ENCODE results near the gene SYNPO2. TPM values are rescaled to one million over a fixed set of nuclear protein-coding genes. Genes with fewer than 3 reads are reported as not detected.

SYNPO2 gene
- total and polyA plus RNA-seq, 2 of the 8 experiments (the other 6 are each of a cell fraction or from before 2014, with no cell fraction given): 0.50 to 4.2 TPM

DNA sequence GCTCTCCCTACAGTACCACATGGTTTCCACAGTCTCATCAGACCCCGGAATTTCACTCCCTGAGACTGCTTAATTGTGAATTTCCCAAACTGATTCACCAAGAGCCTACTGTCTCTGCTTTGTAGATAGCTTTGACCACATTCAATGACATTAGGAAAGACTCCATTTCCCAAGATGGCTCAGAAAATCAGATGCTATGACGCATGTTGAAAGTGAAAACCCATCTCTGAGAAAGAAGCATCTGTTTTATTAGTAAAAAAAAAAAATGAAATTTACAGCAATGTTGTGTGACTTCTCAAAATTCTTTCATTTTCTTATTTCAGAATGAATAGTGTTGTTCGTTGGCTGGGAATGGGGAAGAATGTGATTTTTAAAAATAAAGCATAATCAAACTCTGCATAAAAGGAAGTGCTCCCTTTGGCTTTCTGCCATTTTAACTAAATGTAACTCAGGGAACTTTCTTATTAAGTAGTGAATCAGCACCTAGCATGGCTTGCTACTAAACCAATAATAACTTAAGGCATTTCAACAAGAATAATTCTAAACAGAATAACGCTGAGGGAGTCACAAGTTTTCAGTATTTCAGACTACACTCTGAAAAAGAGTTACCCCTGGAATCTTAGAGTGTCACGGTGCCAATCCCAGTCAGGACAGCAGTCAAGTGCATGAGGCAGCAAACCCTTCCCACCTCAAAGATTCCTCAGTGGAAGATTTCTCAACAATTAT lies 149.6 kb downstream of the SYNPO2 start:
- no peak overlapping the region for H2BK5ac ChIP-seq (ENCODE audit: low read depth, low read length)
- H3K23ac ChIP-seq (ENCODE audit: insufficient read length): no peak overlapping the region
- H3K4me3 ChIP-seq (ENCODE audit: extremely low read depth in 1 of 4, insufficient read depth in 2 of 4, low read depth in 3 of 4, low read length in 4 of 4): no peak overlapping the region
- no peak overlapping the region for H2AK5ac ChIP-seq (ENCODE audit: low read depth, low read length)
- H3K27ac ChIP-seq (ENCODE audit: low read depth, low read length): no peak overlapping the region
- H4K5ac ChIP-seq (ENCODE audit: insufficient read length, low read depth, low read length): no peak overlapping the region
- H3K4me2 ChIP-seq (ENCODE audit: insufficient read depth in 1 of 2, low read depth in 2 of 2, low read length in 2 of 2): no peak overlapping the region
- no peak overlapping the region for H3K14ac ChIP-seq (ENCODE audit: insufficient read length)
- H3K9ac ChIP-seq (replicated peaks in 1 of 4; ENCODE audit: extremely low read depth in 1 of 4, low read depth in 3 of 4, low read length in 3 of 4): no peak overlapping the region
- POLR2A ChIA-PET (ENCODE audit: partially characterized antibody): no interaction called here
- H4K91ac ChIP-seq (replicated peaks; ENCODE audit: insufficient read length, low read length): no peak overlapping the region
- WGBS, 2 experiments (ENCODE audit: extremely low coverage in 1 of 2, insufficient coverage in 1 of 2, insufficient read length in 1 of 2, insufficient replicate concordance in 2 of 2, low coverage in 1 of 2, low lambda C conversion rate in 2 of 2, missing lambda C conversion rate in 1 of 2): 90% methylated on average over 5 of the region's 5 CpGs; no CpG with 5 or more reads in 1 of the 2 experiments
- no peaks in the 10 kb centered on the region for H3K79me1 ChIP-seq (ENCODE audit: low read depth, low read length)
- no peak for TF ChIP-seq KDM4A (IDR thresholded peaks at IDR 0.05; ENCODE audit: low read depth, low read length, severe bottlenecking)
- no peaks in the 10 kb centered on the region for H4K20me1 ChIP-seq (replicated peaks in 1 of 2; ENCODE audit: control insufficient read depth in 1 of 2, insufficient read depth in 2 of 2, low read length in 2 of 2)
- peaks cover 0 to 7% (median 1%) of the 10 kb centered on the region in 4 experiments; a peak in 6 of 7 replicates for H3K4me1 ChIP-seq (replicated peaks in 1 of 4; ENCODE audit: control insufficient read depth in 3 of 4, insufficient read depth in 4 of 4, low read length in 3 of 4)
- no peak for DNase-seq (ENCODE audit: low read depth in 1 of 2, low spot score in 2 of 2)
- H3K56ac ChIP-seq (replicated peaks; ENCODE audit: insufficient read length, low read depth, low read length): no peak overlapping the region
- no peaks in the 10 kb centered on the region for H3K36me3 ChIP-seq (ENCODE audit: control insufficient read depth in 2 of 4, insufficient read depth in 4 of 4, low read length in 3 of 4)
- H3K18ac ChIP-seq (ENCODE audit: extremely low read depth, low read length): no peak overlapping the region; the same call in 1 of the 2 replicates
- H2BK20ac ChIP-seq (ENCODE audit: low read length): no peak overlapping the region
- H4K8ac ChIP-seq (ENCODE audit: extremely low read depth, insufficient read depth, low read length): no peak overlapping the region
- H3K9me3 ChIP-seq (ENCODE audit: insufficient read depth in 2 of 2, low read depth in 1 of 2, low read length in 1 of 2): no peaks in the 10 kb centered on the region
- no peak overlapping the region for H2BK12ac ChIP-seq (ENCODE audit: low read depth, low read length)
- no peaks in the 10 kb centered on the region for H3K23me2 ChIP-seq (ENCODE audit: low read depth, low read length)
- no peaks in the 10 kb centered on the region for H3K27me3 ChIP-seq (replicated peaks in 1 of 4; ENCODE audit: control insufficient read depth in 3 of 4, extremely low read depth in 1 of 4, insufficient read depth in 3 of 4, low read length in 3 of 4)
- FAIRE-seq: no peak
- H3K4ac ChIP-seq (replicated peaks; ENCODE audit: insufficient read length, low read depth, low read length): no peak overlapping the region
- no peak overlapping the region for H2BK120ac ChIP-seq (replicated peaks; ENCODE audit: low read depth, low read length)
- H2BK15ac ChIP-seq (ENCODE audit: low read length): no peak overlapping the region
- H2AFZ ChIP-seq (ENCODE audit: low read length): peak overlapping the region; percentile 51; the same call in 1 of the 2 replicates
- CTCF ChIA-PET (ENCODE audit: partially characterized antibody): interaction anchor here (1.1 to 4.8 kb wide), 5 partner anchors 8 to 56 kb away, joined by 3 to 42 read pairs (median 20); no protein-coding TSS in a partner anchor
- H3K79me2 ChIP-seq (ENCODE audit: control insufficient read depth in 1 of 2, insufficient read depth in 2 of 2, low read length in 2 of 2): no peaks in the 10 kb centered on the region

Data from H1 (cell line).